ENCODE data around the gene ZNF232.

The ZNF232 gene

GRCh38 chr17:5099271-5099670 is 12.4 kb downstream of the ZNF232 start:
- no peaks in the 10 kb centered on the region for H4K20me1 ChIP-seq (ENCODE audit: low read depth, low read length)

GRCh38 chr17:5097101-5097834 is 14.4 kb downstream of the ZNF232 start:
- no peak overlapping the region for H3K4me3 ChIP-seq (ENCODE audit: insufficient read depth, low read length, poor library complexity, severe bottlenecking)
- no peaks in the 10 kb centered on the region for H3K79me2 ChIP-seq (ENCODE audit: insufficient read depth, low read length)
- H3K9ac ChIP-seq (ENCODE audit: low read length): no peak overlapping the region
- TF ChIP-seq CTCF (IDR thresholded peaks at IDR 0.05; ENCODE audit: insufficient read depth, low read length, poor library complexity, severe bottlenecking) (no peak), EZH2phosphoT487 (conservative IDR thresholded peaks at IDR 0.05; ENCODE audit: low read length) (no peak)
- H2AFZ ChIP-seq (ENCODE audit: low read depth, low read length, severe bottlenecking): no peak overlapping the region
- peaks cover 29% of the 10 kb centered on the region for H3K9me3 ChIP-seq (ENCODE audit: insufficient read depth, low read length)
- H3K27ac ChIP-seq (ENCODE audit: low read depth, low read length): no peak overlapping the region
- H3K9me2 ChIP-seq (replicated peaks; ENCODE audit: insufficient read depth, low read length): no peaks in the 10 kb centered on the region
- H3F3A ChIP-seq (ENCODE audit: insufficient read depth): peaks cover 7% of the 10 kb centered on the region; the same call in 1 of the 2 replicates
- H3K4me2 ChIP-seq (ENCODE audit: low read depth, low read length, poor library complexity, severe bottlenecking): no peak overlapping the region
- H3K36me3 ChIP-seq (ENCODE audit: low read length): no peaks in the 10 kb centered on the region
- no peaks in the 10 kb centered on the region for H4K20me1 ChIP-seq (ENCODE audit: low read depth, low read length)
- no peaks in the 10 kb centered on the region; the same call in 1 of the 2 replicates for H3K27me3 ChIP-seq (ENCODE audit: low read length)

More at GRCh38 chr17:5099271-5099670, 12.4 kb downstream of the ZNF232 start:
- Histone ChIP-seq H3K9me3 (ENCODE audit: insufficient read depth, low read length) (peaks cover 9% of the 10 kb centered on the region; the same call in 1 of the 2 replicates), H3K4me3 (ENCODE audit: insufficient read depth, low read length, poor library complexity, severe bottlenecking) (no peak overlapping the region), H2AFZ (ENCODE audit: low read depth, low read length, severe bottlenecking) (no peak overlapping the region), H3K9ac (ENCODE audit: low read length) (no peak overlapping the region), H3K27ac (ENCODE audit: low read depth, low read length) (no peak overlapping the region), H3K9me2 (replicated peaks; ENCODE audit: insufficient read depth, low read length) (no peaks in the 10 kb centered on the region), H3K79me2 (ENCODE audit: insufficient read depth, low read length) (no peaks in the 10 kb centered on the region), H3F3A (ENCODE audit: insufficient read depth) (peaks cover 12% of the 10 kb centered on the region; the same call in 1 of the 2 replicates), H3K4me2 (ENCODE audit: low read depth, low read length, poor library complexity, severe bottlenecking) (no peak overlapping the region), H3K36me3 (ENCODE audit: low read length) (no peaks in the 10 kb centered on the region), H3K27me3 (ENCODE audit: low read length) (no peaks in the 10 kb centered on the region)
- TF ChIP-seq CTCF (IDR thresholded peaks at IDR 0.05; ENCODE audit: insufficient read depth, low read length, poor library complexity, severe bottlenecking) (no peak), EZH2phosphoT487 (conservative IDR thresholded peaks at IDR 0.05; ENCODE audit: low read length) (no peak)

DNA sequence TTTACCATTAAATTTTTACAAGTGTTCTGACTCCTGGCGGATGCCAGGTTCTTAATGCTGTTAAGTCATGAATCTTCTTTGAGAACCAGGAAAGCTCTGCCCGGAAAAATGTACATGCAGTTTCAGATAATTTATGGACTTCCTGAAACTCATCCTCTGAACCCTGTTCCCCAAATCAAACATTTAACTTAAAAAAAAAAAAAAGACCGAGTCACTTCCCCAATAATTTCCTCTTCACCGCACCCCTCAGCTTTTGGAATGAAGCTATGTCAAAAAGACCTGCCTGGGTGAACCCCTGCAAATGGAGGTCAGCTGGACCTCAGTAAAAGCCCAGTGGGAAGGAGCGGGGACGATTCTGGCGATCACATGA is 15.0 kb downstream of the ZNF232 start:
- H3K4me2 ChIP-seq (ENCODE audit: low read depth, low read length, poor library complexity, severe bottlenecking): no peak overlapping the region
- H3K9me3 ChIP-seq (ENCODE audit: insufficient read depth, low read length): peaks cover 35% of the 10 kb centered on the region
- no peak overlapping the region for H3K9ac ChIP-seq (ENCODE audit: low read length)

More for the DNA sequence above, 15.0 kb downstream of the ZNF232 start:
- H3K27ac ChIP-seq (ENCODE audit: low read depth, low read length): no peak overlapping the region
- H3K36me3 ChIP-seq (ENCODE audit: low read length): no peaks in the 10 kb centered on the region
- no peak overlapping the region for H2AFZ ChIP-seq (ENCODE audit: low read depth, low read length, severe bottlenecking)
- H3K9me2 ChIP-seq (replicated peaks; ENCODE audit: insufficient read depth, low read length): no peaks in the 10 kb centered on the region
- H3K4me3 ChIP-seq (ENCODE audit: insufficient read depth, low read length, poor library complexity, severe bottlenecking): no peak overlapping the region
- TF ChIP-seq EZH2phosphoT487 (conservative IDR thresholded peaks at IDR 0.05; ENCODE audit: low read length): no peak
- TF ChIP-seq CTCF (IDR thresholded peaks at IDR 0.05; ENCODE audit: insufficient read depth, low read length, poor library complexity, severe bottlenecking): no peak
- no peaks in the 10 kb centered on the region for H4K20me1 ChIP-seq (ENCODE audit: low read depth, low read length)
- no peaks in the 10 kb centered on the region for H3K79me2 ChIP-seq (ENCODE audit: insufficient read depth, low read length)
- H3K27me3 ChIP-seq (ENCODE audit: low read length): no peaks in the 10 kb centered on the region; the same call in 1 of the 2 replicates
- peaks cover 5% of the 10 kb centered on the region; the same call in 1 of the 2 replicates for H3F3A ChIP-seq (ENCODE audit: insufficient read depth)
